ENCODE results near the gene DPH6. TPM values are rescaled to one million over a fixed set of nuclear protein-coding genes. Genes with fewer than 3 reads are reported as not detected.

The DPH6 gene
- total RNA-seq, 2 donors from 2014 or later, result 8.9 to 17.6 TPM

GRCh38 chr15:35374661-35375060 lies 171.3 kb downstream of the DPH6 start:
- Histone ChIP-seq H3K27me3 (replicated peaks; ENCODE audit: insufficient read depth) (no peaks in the 10 kb centered on the region), H3K36me3 (no peaks in the 10 kb centered on the region), H3K9me3 (no peaks in the 10 kb centered on the region), H3K4me1 (replicated peaks) (no peaks in the 10 kb centered on the region), H3K4me3 (no peak overlapping the region), H3K27ac (no peak overlapping the region)
- intact Hi-C loops (cut with DNase I), result no loop called here
- no peak for DNase-seq (ENCODE audit: low spot score)
- TF ChIP-seq CTCF (IDR thresholded peaks at IDR 0.05), result no peak
- TF ChIP-seq POLR2A (IDR thresholded peaks at IDR 0.05), result no peak

GRCh38 chr15:35362195-35362829 lies 183.7 kb downstream of the DPH6 start:
- H3K27me3 ChIP-seq (replicated peaks; ENCODE audit: insufficient read depth), result no peaks in the 10 kb centered on the region
- H3K9me3 ChIP-seq, result no peaks in the 10 kb centered on the region
- DNase-seq (ENCODE audit: low spot score), result no peak
- H3K4me1 ChIP-seq (replicated peaks), result no peaks in the 10 kb centered on the region
- H3K36me3 ChIP-seq, result no peaks in the 10 kb centered on the region
- TF ChIP-seq POLR2AphosphoS5 (IDR thresholded peaks at IDR 0.05), result no peak
- no peak for TF ChIP-seq CTCF (IDR thresholded peaks at IDR 0.05)
- TF ChIP-seq POLR2A (IDR thresholded peaks at IDR 0.05), result no peak
- H3K4me3 ChIP-seq, result no peak overlapping the region
- intact Hi-C loops (cut with DNase I), result no loop called here
- no peak overlapping the region for H3K27ac ChIP-seq

GRCh38 chr15:35358824-35359223 lies 187.1 kb downstream of the DPH6 start:
- Histone ChIP-seq H3K27ac (no peak overlapping the region), H3K27me3 (replicated peaks; ENCODE audit: insufficient read depth) (no peaks in the 10 kb centered on the region), H3K4me1 (replicated peaks) (no peaks in the 10 kb centered on the region), H3K36me3 (no peaks in the 10 kb centered on the region), H3K4me3 (no peak overlapping the region), H3K9me3 (no peaks in the 10 kb centered on the region)
- no peak for TF ChIP-seq POLR2AphosphoS5 (IDR thresholded peaks at IDR 0.05)
- TF ChIP-seq POLR2A (IDR thresholded peaks at IDR 0.05), result no peak
- no peak for TF ChIP-seq CTCF (IDR thresholded peaks at IDR 0.05)
- intact Hi-C loops (cut with DNase I), result no loop called here
- 97% methylated on average over 5 of the region's 5 CpGs for WGBS
- no peak for DNase-seq (ENCODE audit: low spot score)

GRCh38 chr15:35351059-35351458 lies 194.9 kb downstream of the DPH6 start:
- intact Hi-C loops (cut with DNase I), result no loop called here
- no peak overlapping the region for H3K27ac ChIP-seq
- H3K27me3 ChIP-seq (replicated peaks; ENCODE audit: insufficient read depth), result no peaks in the 10 kb centered on the region
- H3K9me3 ChIP-seq, result no peaks in the 10 kb centered on the region
- H3K36me3 ChIP-seq, result no peaks in the 10 kb centered on the region
- DNase-seq (ENCODE audit: low spot score), result no peak
- H3K4me3 ChIP-seq, result no peak overlapping the region
- TF ChIP-seq POLR2AphosphoS5 (IDR thresholded peaks at IDR 0.05), result no peak
- TF ChIP-seq POLR2A (IDR thresholded peaks at IDR 0.05), result no peak
- no peak for TF ChIP-seq CTCF (IDR thresholded peaks at IDR 0.05)
- H3K4me1 ChIP-seq (replicated peaks), result no peaks in the 10 kb centered on the region

- DNase-seq (ENCODE audit: low spot score), result no peak
- TF ChIP-seq POLR2A (IDR thresholded peaks at IDR 0.05) (no peak), POLR2AphosphoS5 (IDR thresholded peaks at IDR 0.05) (no peak)
- H3K4me3 ChIP-seq, result no peak overlapping the region
- no peaks in the 10 kb centered on the region for H3K27me3 ChIP-seq (replicated peaks; ENCODE audit: insufficient read depth)
- no peaks in the 10 kb centered on the region for H3K36me3 ChIP-seq
- no peaks in the 10 kb centered on the region for H3K4me1 ChIP-seq (replicated peaks)
- WGBS, result 45% methylated on average over 3 of the region's 3 CpGs
- intact Hi-C loops (cut with DNase I), result no loop called here
- no peaks in the 10 kb centered on the region for H3K9me3 ChIP-seq
- H3K27ac ChIP-seq, result no peak overlapping the region
Observed at GRCh38 chr15:35349916-35350315, 196.0 kb downstream of the DPH6 start.
